Hepatocyte (in vitro differentiated cells): ENCODE data around the gene MNX1.

ENCODE experiments used
- EZH2 ChIP-seq: fragments of 200-600 bp; sonication (generic); IDR thresholded peaks from 2 replicates; pipeline ENCODE4 v1.6.1; 2016; ENCODE audit warnings: antibody characterized with exemption, mild to moderate bottlenecking, borderline replicate concordance
- TF ChIP-seq, protein P1 (sequence below): fragments of 200-600 bp; sonication (generic); IDR thresholded peaks from 2 replicates; pipeline ENCODE4 v1.5.1; 2016; ENCODE audit warnings: antibody characterized with exemption, mild to moderate bottlenecking; ENCODE audit not compliant: poor library complexity

DNA sequence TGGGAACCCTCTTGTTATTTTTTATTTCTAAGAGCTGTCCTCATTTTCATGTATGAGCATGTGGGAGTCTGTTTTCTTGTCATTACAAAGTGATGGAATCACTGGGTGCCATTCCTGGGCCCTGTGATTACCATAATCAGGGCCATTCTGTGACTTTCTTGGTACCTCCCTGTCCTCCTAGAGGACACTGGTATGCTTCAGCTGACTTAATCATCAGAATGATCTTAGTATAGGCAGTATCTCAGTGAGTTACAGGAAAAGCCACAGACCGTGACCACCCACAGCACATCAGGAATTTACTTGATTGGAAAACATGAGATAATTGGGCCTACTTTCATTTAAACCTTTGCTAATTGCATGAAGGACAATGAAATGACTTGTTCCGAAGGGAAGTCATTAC is 53.7 kb downstream of the MNX1 start:
- TF ChIP-seq, protein P1, sequence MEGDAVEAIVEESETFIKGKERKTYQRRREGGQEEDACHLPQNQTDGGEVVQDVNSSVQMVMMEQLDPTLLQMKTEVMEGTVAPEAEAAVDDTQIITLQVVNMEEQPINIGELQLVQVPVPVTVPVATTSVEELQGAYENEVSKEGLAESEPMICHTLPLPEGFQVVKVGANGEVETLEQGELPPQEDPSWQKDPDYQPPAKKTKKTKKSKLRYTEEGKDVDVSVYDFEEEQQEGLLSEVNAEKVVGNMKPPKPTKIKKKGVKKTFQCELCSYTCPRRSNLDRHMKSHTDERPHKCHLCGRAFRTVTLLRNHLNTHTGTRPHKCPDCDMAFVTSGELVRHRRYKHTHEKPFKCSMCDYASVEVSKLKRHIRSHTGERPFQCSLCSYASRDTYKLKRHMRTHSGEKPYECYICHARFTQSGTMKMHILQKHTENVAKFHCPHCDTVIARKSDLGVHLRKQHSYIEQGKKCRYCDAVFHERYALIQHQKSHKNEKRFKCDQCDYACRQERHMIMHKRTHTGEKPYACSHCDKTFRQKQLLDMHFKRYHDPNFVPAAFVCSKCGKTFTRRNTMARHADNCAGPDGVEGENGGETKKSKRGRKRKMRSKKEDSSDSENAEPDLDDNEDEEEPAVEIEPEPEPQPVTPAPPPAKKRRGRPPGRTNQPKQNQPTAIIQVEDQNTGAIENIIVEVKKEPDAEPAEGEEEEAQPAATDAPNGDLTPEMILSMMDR, result no peak
- no peak for TF ChIP-seq EZH2
